Epidermal melanocyte (primary cell): ENCODE measurements around the gene MME.
A peak's percentile ranks its signal among the peaks of the same experiment; 100 is the strongest.

ENCODE experiments used
- DNase-seq: peaks from one replicate; pipeline ENCODE4 v3.0.0; 2011; ENCODE audit warnings: low spot score; ENCODE audit not compliant: insufficient read length

MME gene

GRCh38 chr3:155079746-155080487 is at the start of gene MME:
Gene MME, plus strand, starts transcription at chr3:155080319. Its CDS starts 3,849 bp downstream, at chr3:155084168.
- DNase-seq: peak; percentile 56

GRCh38 chr3:155031186-155031585 is 48.9 kb upstream of the MME start:
- no peak for DNase-seq

- no peak for DNase-seq
Measured at GRCh38 chr3:155032918-155033317, 47.2 kb upstream of the MME start.

GRCh38 chr3:155034786-155035185 is 45.3 kb upstream of the MME start:
- DNase-seq: no peak

GRCh38 chr3:155035553-155035952 is 44.6 kb upstream of the MME start:
- no peak for DNase-seq

- no peak for DNase-seq
Measured at GRCh38 chr3:155037508-155038202, 42.5 kb upstream of the MME start.

GRCh38 chr3:155038203-155038554 is 41.9 kb upstream of the MME start:
- no peak for DNase-seq

- DNase-seq: no peak
Measured at GRCh38 chr3:155046935-155047334, 33.2 kb upstream of the MME start.

GRCh38 chr3:155047672-155048071 is 32.4 kb upstream of the MME start:
- DNase-seq: no peak

- no peak for DNase-seq
Measured at GRCh38 chr3:155049959-155050358, 30.2 kb upstream of the MME start.

- no peak for DNase-seq
Measured at GRCh38 chr3:155052470-155052869, 27.6 kb upstream of the MME start.

- DNase-seq: no peak
Measured at GRCh38 chr3:155053756-155054155, 26.4 kb upstream of the MME start.

- no peak for DNase-seq
Measured at GRCh38 chr3:155064920-155065319, 15.2 kb upstream of the MME start.

GRCh38 chr3:155065537-155065936 is 14.6 kb upstream of the MME start:
- DNase-seq: no peak

- no peak for DNase-seq
Measured at GRCh38 chr3:155069729-155070128, 10.4 kb upstream of the MME start.

GRCh38 chr3:155070316-155070715 is 9.8 kb upstream of the MME start:
- no peak for DNase-seq

- peak; percentile 72 for DNase-seq
Measured at GRCh38 chr3:155070932-155071387, 9.2 kb upstream of the MME start.

- DNase-seq: no peak
Measured at GRCh38 chr3:155075200-155075599, 4.9 kb upstream of the MME start.

GRCh38 chr3:155076888-155077287 is 3.2 kb upstream of the MME start:
- no peak for DNase-seq

- no peak for DNase-seq
Measured at GRCh38 chr3:155078711-155079467, 1.2 kb upstream of the MME start.

GRCh38 chr3:155079468-155079745 is 712 bp upstream of the MME start:
- DNase-seq: no peak

- DNase-seq: peak; percentile 26
Measured at GRCh38 chr3:155080692-155081091, 573 bp downstream of the MME start.
